Hematopoietic multipotent progenitor cell treated with erythropoietin and hydrocortisone succinate and interleukin-3 and kit ligand, for 4 days (in vitro differentiated cells): ENCODE data around the gene TRIOBP.

Source experiments
- DNase-seq: peaks from one replicate; pipeline ENCODE4 v3.0.0-alpha.2; 2015

TRIOBP gene

GRCh38 chr22:37664249-37665101 lies 32.4 kb upstream of the TRIOBP start:
- no peak for DNase-seq

- no peak for DNase-seq
Measured at GRCh38 chr22:37665487-37665886, 31.4 kb upstream of the TRIOBP start.

- no peak for DNase-seq
Measured at GRCh38 chr22:37669586-37669985, 27.3 kb upstream of the TRIOBP start.

- peak; percentile 68 for DNase-seq
Measured at GRCh38 chr22:37672206-37672919, 24.5 kb upstream of the TRIOBP start.

- peak; percentile 62 for DNase-seq
Measured at GRCh38 chr22:37672920-37673455, 23.9 kb upstream of the TRIOBP start.

- DNase-seq = no peak
Measured at GRCh38 chr22:37674248-37674647, 22.6 kb upstream of the TRIOBP start.

- DNase-seq = peak; percentile 97
Measured at GRCh38 chr22:37674951-37675929, 21.6 kb upstream of the TRIOBP start, which contains the start of gene LGALS1. Gene LGALS1 (plus strand): TSS chr22:37675636. CDS start chr22:37675703, 67 bp downstream.

GRCh38 chr22:37675930-37676735 lies 20.7 kb upstream of the TRIOBP start:
- DNase-seq = peak; percentile 64

- DNase-seq = peak; percentile 97
Measured at GRCh38 chr22:37676736-37677492, 19.9 kb upstream of the TRIOBP start.

- DNase-seq = no peak
Measured at GRCh38 chr22:37677493-37677974, 19.3 kb upstream of the TRIOBP start.

- DNase-seq = no peak
Measured at GRCh38 chr22:37678372-37678771, 18.5 kb upstream of the TRIOBP start.

GRCh38 chr22:37679670-37680069 lies 17.2 kb upstream of the TRIOBP start:
- no peak for DNase-seq

GRCh38 chr22:37680191-37680851 lies 16.5 kb upstream of the TRIOBP start:
- no peak for DNase-seq

- DNase-seq = no peak
Measured at GRCh38 chr22:37681001-37681424, 15.8 kb upstream of the TRIOBP start.

GRCh38 chr22:37681556-37682049 lies 15.2 kb upstream of the TRIOBP start:
- DNase-seq = peak; percentile 90

GRCh38 chr22:37684803-37685615 lies 11.8 kb upstream of the TRIOBP start:
- DNase-seq = no peak

- DNase-seq = peak; percentile 95
Measured at GRCh38 chr22:37686002-37686982, 10.6 kb upstream of the TRIOBP start, which contains the start of gene NOL12. Gene NOL12 (plus strand): TSS chr22:37686343. CDS start chr22:37686393, 50 bp downstream.
